Fibroblast of the conjunctiva (primary cell): ENCODE data around the gene DYNC1I1.
A peak's percentile ranks its signal among the peaks of the same experiment; 100 is the strongest.

ENCODE experiments used
- DNase-seq: peaks from one replicate; pipeline ENCODE4 v3.0.0-alpha.2; 2010; ENCODE audit warnings: low read depth

DYNC1I1 gene

DNA sequence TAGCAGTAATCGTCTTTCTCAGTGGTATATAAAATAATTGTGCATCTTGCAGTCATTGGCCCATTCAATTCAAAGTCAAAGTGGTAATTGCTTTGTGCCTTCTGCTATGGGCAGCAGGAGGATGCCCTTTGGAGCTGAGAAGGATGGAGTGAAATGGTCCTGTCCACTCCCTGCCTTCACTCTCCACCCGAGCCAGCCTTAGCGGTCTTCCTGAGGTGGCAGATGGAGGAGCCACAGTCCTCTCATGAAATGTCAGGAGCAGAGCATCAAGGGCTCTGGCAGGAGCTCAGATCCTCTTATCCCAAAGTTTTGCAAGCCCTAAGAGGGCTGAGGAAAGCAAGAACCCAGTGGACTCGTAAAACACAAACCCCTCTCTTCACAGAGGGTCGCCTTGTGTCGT, 199.4 kb downstream of the DYNC1I1 start:
- no peak for DNase-seq

DNA sequence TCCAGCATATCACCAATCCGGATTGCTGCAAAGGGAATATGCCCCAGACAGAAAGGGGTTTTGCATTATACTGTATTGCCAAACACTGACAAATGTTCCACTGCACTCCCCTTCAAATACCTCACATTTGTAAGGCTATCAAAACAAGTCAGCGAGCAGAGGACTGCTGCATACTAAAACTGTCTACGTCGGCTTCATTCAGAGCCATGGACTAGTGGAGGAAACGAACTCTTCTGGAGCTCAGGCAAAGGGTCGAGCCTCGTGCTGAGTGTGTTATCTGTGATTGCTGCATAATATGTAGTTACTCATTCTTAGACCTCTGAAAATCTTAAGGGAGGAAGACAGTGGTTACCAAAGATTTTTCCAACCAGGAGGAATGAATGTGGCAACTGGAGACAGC, 200.2 kb downstream of the DYNC1I1 start:
- no peak for DNase-seq

DNA sequence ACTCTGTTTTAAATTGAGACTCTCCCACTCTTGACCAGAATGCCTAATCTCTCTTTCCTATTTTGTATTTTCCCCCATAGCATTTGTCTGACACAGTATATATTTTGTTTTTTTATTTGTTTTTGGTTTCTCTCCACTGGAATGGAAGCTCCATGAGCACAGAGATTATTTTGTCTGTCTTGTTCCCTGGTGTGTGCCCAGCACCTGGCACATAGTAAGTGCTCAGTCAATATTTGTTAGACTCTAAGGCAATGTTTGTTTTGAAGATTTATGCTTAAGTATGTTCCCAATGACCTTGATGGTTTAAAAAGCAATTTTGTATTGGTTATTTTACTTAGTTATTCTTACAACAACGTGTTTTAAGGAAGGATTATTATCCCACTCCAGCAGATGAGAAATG, 201.8 kb downstream of the DYNC1I1 start:
- no peak for DNase-seq

DNA sequence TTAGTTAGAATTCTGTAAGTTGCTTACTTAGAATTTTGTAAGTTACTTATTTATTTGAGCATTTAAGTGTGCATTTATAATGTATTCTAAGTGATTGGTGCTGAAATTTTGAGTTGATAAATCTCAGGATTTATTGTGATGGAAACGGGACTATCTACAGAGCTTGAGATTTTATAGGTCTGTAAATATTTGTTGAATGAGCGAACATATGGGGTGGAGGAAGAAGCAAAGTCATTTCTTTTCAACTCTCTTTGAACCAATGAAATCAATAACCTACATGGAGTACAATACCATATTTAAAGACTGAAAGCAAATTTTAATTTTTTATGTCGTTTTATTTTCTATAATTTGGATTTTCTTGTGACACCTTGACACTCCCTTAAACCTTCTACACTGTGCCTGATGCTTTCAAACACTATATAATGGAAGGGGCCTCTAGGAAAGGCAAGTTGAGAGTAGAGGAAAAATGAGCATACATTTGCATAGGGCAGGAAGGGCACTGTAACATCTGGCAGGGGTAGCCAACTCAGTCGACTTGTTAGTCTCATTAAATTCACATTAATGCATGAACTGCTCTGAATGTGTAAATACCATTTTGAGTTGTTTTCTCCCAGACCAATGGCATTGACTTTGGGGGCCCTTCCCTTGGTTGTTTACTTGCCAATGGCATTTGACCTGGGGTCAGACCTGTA, 204.2 kb downstream of the DYNC1I1 start:
- no peak for DNase-seq

DNA sequence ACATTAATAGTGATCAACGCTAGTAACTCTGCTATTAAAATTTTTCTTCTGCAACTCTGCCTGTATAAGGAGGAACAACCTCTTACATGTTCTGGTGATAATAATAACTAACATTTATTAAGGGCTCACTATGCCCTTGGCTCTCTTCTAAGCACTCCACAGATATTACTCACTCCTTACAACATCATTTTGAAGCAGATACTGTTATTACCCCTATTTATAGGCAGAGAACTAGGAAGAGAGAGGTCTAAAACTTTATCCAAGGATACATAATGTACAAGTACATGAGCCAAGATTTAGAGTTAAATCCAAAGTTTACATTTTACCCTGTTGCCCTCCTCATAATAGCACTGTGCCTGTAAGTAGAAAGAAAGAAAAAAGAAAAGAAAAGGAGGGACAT, 205.6 kb downstream of the DYNC1I1 start:
- DNase-seq: no peak

DNA sequence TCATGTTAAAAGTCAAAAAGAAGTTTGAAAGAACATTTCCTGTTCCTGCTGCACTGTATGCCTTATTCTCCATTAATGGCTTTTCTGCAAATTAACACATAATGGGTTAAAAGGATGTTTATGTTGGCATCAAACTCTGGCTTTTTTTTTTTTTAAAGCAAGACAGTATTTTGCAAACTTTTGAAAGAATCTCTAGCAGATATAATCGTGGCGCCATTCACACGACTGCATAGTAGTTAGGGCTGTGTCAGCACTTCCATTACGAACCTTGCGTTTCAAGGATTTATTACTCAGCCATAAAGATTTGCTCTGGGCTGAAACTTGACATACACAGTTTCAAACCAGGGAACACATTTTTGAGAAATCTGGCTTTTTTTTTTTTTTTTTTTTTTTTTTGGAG, 207.8 kb downstream of the DYNC1I1 start:
- no peak for DNase-seq

DNA sequence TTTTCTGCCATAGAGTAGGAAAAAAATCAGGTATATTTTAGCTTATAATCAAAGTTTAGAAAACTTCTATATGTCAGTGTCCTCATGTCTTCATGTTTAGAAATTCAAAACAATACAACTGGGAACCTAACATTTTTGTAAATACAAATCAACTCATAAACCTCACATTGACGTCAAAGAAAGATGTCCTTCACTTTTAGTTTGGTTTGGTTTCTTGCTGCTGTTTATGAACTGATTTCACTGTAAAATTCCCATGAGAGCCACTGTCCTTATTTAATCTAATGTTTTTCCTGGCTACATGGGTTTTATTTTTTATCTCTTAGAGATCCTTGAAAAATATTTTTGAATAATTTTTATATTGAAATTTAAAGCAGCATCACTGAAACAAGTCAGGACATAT, 208.4 kb downstream of the DYNC1I1 start:
- no peak for DNase-seq

DNA sequence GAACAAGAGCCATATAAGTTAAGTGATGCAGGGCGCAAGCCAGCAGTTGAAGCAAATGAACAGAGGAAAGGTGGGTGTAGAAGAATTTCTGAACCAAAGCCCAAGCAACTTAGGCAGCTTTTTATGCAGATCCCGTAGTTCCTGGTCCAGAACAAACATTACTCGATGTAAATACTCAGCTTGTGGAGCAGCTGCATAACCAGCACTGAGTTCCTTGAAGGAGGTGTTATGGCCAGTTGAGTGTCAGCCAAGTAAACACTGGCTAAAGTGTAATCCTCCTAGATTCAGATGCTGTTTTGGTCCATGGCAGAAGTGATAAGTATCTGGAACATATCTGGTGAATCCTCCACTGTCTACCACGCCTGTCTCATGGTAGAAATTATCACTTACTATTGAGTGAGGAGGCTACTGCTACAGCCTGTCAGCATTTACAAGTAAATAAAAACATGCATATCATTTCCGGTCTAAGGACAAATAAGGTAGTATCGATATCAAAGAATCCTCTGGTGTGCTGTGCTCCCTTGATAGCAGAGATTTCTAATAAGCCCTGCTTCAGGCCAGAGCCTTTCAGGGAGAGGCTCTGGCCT, 213.9 kb downstream of the DYNC1I1 start:
- no peak for DNase-seq

DNA sequence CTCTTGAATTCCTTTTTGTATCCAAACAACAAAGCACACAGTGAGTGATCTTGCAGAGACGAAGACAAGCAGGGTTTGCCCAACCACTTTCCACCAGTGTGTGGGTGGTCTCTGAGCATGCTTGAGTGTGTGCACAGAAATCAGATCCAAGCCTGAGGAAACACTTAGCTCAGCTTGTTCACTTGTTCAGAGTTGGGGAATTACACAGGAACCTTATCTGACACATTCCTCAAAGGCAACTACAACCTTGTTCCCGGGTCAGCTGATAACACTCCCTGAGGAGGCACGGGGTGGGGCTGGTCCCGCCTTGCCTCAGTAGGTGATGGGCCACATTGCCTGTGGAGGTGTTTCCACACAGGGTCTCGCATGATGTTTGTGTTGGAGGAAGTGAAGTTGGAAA, 216.9 kb downstream of the DYNC1I1 start:
- no peak for DNase-seq

DNA sequence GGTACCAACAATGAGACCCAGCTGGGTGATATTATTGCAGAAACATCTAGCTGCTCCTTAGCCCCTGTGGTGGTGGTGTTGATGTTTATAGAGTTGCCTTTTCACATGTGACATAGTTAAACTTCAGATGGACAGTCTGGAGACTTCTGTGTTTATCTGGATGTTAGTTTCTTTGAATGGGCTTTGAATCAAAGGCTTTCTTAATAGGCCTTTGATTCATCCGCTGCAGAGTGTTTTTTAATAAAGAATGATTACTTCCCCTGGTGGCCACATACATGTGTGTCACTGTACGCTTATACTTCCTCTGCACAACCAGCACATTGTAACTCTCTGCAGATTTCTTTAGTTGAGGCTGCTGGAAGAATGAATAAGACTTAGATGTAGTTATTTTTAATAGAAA, 221.0 kb downstream of the DYNC1I1 start:
- DNase-seq: no peak

DNA sequence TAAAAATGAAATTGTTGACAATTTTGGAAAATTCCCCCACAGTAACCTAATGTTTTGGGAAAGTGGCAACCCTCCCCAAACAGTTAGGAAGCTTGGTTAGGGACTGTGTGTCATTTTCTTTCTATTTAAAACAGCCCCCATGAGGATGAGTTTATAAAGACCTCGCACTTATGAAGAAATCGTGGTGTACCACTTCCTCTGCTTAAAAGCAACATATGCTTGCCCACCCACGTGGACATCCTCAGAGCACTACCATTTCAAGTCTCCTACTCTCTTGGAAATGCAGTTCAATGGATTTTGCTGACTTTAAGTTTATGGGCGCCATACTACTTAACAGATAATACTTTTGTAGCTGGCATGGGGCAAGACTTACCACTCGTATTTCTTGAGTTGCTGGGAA, 223.8 kb downstream of the DYNC1I1 start:
- DNase-seq: no peak

DNA sequence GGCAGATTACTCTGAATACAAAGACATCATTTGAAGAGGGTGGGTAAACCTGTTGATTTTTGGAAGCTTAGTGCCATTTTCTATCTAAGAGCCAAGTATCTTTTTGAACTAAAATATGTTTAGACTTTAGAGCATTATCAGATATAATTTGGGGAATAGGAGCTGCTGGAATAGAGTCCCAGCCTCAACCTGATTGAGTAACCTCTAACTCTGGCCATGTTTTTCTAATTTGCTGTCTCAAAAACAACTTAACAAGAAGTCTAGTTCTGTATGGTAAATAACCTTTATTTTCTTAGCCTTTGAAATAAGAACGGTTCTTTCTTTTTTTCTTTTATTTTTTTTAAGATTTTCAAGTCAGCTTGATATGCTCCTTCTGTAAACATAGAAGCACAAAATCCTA, 224.5 kb downstream of the DYNC1I1 start:
- DNase-seq: no peak

DNA sequence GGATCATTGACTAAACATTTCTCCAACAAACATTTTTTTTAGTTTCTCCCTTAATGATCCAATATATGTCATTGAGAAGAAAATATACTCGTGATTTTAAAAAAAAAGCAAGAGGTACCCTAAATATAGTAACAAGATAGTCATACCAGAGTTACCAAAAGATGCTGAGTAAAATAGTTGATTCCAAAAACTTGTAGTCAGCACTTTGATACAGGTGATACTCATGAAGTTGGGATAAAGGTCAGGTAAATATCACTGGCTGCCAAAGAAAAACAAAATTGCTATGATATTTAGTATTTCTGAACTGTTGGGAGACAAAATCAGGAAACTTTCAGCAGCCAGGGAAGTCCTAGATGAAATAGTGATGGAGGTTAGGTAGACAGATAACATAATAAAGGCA, 225.3 kb downstream of the DYNC1I1 start:
- DNase-seq: no peak

DNA sequence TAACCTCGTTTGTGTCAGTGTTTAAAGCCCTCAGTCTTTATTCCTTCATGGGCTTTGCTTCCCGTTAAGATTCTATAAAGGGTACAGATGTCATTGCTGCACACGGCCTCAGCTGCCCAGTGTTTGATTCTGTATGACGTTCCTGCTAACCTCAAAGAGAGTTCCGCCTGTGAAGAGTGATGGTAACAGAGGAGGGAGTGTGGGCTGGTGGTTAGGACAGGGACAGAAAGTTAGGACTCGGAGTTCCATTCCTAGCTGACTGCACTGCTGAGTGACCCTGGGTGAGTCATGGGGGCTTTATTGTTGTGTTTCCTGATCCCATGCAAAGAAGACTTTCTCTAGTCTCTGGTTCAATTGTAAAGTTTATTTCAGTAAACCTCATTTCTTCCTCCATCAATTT, 227.1 kb downstream of the DYNC1I1 start:
- no peak for DNase-seq

DNA sequence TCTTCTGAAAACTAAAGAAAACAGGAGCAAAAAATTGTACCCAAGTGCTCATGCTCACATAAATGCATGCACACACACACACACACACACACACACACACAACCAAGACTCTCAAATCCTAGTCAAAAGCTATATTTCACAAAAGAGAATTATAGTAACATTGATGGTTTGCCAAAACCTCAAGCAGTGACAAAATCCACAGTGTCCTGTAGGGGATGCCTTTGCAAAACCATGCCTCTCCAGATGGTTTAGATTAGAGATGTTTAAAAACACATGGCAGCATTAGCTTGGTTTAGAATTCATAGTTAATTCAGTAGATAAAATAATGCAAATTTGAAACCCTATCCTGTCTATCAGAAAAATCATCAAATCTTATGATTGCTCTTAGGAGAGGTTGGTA, 232.2 kb downstream of the DYNC1I1 start:
- DNase-seq: peak; percentile 52

DNA sequence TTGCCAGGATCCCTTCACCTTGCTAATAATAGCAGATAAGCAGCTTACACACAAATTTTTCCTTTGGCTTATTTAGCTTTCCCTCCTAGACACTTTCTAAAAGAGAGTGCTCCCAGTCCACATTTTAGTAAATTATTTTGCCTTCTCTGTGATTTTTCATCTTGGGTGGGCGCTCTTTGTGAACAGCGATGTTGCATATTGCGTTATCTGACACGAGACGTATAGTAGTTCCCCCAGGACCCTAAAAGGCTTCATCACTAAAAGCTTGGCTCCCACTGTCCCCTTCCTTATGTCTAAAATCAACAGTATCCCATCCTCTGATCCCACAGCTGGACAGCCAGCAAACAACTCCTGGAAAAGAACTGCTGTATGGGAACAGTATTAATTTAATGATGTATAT, 232.9 kb downstream of the DYNC1I1 start:
- DNase-seq: no peak

DNA sequence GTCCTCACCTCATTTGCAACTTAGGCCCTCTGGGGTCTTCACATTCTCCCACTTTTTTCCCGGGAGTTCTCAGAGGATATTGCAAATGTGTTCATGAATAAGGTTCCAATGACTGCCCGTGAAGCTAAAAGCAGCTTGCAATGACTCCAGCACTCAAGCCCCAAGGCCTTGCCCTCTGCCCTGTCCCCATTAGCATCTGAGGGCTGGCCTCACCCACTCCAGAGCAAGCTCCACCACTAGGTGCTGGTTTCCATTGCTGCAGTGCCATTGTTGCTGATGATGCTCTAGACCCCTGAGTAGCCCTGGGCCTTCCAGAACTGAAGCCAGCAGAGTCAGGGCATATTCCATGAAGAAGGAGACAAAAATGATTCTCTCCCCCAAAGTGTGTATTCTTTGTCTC, 236.8 kb downstream of the DYNC1I1 start:
- DNase-seq: no peak

DNA sequence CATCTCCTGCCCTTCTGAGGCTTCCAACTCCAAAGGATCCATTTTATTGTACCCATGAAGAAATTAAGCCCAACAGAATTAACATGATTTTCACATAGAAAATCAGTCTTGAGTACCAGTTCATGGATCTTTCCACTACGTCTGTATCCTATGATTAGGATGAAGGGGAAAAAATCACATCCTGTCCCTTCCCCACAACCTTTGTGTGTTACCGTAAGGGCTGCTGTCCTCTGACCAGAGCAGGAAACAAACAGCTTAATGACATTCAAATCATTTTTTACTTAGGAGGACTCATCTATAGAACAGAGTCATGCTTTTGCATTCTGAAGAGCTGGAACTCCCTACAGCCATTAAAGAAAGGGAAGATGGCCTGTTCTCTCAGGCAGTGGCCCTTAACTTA, 241.5 kb downstream of the DYNC1I1 start:
- no peak for DNase-seq

DNA sequence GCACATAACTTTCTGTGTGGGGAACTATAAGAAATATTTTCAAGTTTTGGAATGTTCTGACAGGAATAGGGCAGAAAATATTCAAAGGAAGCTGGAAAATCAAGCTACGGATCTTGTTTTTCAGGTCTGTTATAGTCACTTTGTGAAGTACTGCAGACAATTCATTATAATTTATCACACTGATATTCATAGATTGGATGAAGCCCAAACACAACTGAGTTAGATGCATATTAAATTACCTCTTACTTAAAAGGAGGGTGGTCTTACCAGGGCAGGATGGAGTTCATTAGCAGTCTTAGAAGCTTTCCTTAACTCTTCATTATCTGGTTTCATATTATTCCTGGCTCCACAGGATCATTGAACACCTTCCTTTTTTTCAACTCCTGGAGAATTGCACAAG, 242.3 kb downstream of the DYNC1I1 start:
- DNase-seq: no peak

DNA sequence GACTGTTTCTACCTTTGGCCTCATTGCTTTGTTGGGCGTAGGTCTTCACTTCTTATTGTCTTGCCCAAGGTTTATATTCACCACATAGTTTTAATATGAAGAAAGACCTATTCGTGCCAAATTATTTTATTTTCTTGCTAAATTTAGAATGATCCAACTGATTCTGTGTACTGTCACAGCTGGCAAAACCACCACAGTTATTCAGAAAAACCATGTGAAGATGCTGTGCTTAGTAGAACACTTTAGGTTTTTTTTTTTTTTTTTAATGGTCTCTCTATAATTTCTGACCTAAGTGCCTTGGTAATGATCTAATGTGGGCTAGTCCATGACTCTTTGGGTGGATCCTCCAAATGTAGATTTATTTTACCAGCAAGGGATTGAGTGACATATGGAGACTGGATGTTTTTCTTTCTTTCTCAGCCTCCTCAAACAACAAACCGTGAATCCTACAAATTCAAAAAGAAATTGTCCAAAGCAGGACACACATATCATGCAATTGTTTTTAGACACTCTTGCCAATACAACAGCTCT, 243.8 kb downstream of the DYNC1I1 start:
- no peak for DNase-seq

DNA sequence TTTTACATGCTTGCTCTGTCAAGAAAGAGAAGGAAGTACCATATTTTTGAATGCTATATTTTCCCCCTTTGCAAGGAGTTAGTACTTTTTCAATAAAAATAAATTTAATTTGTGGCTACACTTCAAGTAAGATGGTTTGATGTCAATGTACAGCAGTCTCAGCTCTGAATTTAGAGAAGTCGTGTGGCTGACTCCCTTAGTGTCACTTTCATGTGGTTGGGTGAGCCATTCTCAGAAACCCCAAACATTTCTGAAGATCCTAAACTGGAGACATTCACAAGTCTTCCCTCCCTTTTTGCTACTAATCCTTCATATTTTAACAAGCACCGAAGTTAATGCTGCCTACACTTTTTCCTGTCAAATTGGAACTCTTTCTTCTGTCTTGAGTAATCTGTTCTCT, 244.4 kb downstream of the DYNC1I1 start:
- DNase-seq: no peak

DNA sequence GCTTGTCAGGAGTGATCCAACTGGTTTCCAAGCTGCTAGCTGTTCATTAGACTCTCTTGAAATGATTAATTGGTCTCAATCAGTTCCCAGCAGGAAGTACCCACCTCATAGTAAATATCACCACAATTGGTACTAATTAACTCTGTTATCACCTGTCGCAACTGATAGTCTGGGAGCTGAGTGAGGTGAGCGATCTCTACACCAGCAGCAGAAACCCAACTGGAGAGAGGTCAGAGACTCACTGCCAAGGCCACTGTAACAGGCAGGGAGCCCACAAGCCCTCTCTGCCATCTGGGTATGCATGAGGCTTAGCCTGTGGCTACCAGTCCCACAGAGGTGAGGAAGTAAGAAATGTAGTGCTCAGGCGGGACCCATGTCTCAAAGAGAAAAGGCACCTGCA, 245.5 kb downstream of the DYNC1I1 start:
- no peak for DNase-seq

DNA sequence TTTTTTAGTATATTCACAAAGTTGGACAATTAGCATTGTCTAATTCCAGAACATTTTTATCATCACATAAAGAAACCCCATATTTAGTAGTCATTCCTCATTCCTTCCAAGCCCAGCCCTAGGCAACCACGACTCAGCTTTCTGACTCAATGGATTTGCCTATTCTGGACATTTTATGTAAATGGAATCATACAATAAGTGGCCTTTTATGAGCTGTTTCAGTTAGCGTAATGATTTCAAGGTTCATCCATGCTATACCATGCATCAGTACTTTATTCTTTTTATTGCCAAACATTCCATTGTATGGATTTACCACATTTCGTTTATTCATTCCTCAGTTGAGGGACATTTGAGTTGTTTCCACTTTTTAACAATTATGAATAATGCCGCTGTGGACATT, 249.2 kb downstream of the DYNC1I1 start:
- DNase-seq: no peak

DNA sequence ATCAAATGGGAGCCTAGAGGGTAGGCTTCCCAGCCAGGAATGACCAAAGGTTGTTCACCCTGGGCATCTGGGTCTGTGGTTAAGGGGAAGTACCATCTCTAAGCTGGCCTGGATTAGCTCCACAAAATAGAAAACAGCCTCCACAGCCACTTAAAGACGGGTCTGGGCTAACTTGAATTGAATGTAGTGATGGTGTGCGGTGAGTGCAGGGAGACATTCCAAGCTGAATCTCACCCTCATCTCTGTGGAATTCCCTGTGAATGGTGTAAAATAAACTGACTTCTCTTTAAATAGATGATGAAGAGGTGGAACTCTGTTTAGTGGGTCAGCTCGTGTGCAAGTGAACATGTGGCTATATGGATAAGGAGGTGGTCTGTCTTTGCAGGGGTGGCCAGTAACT, 251.0 kb downstream of the DYNC1I1 start:
- no peak for DNase-seq
